ENCODE results near the gene NBEA.
A peak's percentile ranks its signal among the peaks of the same experiment; 100 is the strongest.

Gene NBEA

DNA sequence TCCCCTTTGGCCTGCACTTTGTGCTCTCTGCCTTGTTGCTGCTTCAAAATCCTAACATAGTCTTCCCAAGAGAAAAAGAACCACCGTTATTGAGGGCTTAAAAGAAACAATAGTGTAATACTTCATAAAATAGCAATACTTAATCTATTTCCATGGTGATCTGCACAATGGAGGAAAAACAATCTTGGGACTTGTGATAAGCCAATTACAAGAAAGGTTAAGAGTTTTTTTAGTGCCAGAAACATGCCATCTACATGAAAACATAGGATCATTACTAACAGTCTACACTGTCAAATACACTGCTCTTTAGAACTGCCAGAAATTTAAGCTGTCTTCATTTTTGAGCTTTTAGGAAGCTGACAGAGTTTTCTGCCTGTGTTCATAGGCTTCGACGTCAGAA lies 588.5 kb downstream of the NBEA start:
- no peak for DNase-seq

DNA sequence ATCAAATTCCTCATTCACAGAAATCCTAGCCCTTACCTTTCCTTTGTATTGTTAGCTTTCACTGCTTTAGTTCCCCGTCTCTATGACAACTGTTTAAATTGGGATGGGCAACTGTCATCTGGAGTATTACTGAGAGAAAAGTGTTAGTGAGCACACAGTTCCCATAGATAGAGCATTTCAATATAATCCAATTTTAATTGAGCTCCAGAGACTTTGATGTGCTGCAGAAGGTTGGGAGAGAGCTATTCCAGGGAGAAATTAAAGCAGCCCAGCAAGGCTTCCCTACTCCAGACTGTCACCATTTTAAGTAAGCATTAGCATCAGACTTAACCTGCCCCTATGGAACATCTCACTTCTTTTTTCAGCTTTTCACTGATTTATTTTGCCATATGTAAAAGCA lies 589.5 kb downstream of the NBEA start:
- no peak for DNase-seq

DNA sequence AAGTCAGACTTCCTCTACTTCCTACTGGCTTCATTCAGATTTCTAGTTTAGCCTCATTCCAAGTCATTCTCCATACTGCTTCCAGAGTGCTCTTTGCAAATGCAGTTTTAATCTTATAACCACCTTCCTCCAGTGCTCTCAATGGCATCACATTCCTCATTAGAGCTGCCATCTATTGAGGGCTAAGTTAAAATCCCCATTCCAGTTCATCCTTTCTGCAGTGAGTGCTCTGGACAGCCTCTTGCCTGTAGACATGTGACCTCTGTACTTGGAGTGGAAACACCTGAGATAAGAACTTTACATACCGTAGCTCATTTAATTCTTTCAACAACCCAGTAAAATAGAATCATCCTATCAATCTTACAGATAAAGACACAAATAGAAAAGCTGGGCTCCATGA lies 592.3 kb downstream of the NBEA start:
- DNase-seq: no peak

DNA sequence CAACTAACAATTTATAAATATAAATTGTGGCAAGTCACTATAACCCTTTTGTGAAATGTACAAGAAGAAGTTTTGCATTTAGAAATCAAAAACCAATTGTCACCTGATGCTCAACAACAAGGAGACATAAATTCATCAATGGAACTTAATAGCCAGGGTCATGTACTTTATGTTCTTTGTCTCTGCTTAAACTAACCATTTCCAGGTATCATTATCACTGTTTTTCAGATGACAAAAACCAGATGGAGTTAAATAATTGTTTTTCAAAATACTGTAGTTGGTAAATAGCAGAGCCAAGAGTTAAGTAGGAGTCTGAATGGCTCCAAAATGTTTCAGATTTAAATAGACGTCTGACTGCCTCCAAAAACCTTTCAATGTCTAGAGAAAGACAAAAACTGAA lies 606.7 kb downstream of the NBEA start:
- DNase-seq: no peak

DNA sequence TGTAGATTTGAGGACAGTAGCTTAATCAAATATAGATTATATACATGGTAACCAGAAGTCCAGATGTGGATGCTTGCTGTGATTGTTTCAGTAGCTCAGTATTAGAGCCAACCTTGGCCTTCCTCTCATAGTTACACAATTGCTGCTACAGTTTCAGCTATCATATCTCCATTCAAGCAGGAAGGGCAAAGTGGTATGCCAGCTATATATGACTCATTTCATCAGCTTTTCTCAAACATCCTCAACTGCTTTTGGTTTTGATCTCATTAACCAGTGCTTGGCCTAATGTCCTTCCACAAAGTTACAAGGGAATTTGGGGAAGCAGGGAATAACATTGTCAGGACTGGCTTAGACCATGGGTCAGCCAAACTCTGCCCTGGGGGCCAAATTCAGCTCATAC lies 607.4 kb downstream of the NBEA start:
- no peak for DNase-seq

DNA sequence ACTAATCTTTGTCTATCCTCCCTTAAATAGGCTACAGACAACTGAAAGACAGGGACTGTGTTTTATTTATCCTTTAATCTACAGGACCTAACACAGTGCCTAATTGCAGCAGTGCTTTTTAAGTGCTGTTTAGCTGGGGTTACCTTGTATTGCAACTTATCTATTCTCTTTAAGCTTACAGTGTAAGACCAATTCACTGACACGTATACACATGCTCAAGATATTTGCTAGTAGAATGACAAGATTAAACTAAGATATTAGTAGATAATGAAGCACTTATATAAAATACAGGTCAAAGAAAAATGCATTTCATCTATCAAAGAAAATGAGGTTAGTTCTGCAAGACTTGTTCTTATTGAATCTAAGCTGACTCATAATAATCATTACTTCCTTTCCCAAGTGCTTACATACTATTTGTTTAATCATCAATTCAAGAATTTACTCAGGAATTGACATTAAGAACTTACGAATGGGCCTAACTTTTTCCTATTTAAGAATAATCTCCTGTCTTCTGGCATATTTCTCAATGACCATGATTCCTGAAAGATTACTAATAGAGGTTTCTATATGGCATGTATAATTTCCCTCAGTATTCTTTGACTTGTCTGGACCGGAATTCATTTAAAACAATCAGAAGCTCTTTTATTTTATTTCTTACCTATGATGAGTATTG lies 610.2 kb downstream of the NBEA start:
- no peak for DNase-seq

DNA sequence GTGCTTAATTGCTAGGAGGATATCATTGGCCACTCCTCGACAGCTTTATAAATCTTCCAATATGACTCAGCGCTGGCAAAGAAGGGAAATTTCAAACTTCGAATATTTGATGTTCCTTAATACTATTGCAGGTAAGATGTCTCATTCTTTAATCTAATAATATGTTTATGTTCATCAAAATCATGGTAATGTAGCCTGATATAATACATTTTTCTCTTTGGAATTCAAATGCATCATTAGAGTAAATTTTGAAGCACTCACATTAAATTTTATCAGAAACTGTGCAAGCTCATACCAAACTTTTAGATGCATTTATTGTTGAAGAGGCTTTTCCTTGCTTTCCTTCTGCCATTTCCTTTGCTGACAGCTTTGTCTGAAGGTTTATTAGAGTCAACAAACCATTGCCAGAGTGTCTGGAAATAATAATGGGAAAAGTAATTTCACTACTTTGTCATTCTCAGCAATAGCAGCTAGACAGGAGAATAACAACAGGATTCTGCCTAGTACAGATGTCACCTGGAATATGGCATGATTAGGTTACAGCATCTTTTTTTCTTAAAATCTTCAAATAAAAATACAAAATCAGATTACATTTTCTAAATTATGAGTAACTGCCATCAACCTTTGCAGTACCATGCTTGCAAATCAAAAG lies 613.0 kb downstream of the NBEA start:
- peak; percentile 3 for DNase-seq

DNA sequence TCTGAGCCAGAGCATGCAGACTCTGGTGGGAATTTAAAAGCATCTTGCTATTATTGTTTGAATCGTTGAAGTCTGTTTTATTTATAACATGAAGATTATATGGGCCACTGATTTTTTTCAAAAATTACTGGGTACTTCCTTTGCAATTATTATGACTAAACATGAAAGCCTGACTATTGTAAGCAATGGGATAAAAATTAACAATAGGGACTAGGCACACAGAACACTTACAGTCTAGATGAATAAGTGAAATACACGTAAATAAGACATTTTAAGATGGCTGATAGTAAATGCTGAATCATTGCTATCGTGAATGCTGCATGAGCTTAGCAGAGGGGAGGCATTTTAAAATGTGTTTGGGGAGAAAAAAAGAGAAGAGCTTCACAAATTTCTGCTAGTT lies 615.4 kb downstream of the NBEA start:
- DNase-seq: no peak

DNA sequence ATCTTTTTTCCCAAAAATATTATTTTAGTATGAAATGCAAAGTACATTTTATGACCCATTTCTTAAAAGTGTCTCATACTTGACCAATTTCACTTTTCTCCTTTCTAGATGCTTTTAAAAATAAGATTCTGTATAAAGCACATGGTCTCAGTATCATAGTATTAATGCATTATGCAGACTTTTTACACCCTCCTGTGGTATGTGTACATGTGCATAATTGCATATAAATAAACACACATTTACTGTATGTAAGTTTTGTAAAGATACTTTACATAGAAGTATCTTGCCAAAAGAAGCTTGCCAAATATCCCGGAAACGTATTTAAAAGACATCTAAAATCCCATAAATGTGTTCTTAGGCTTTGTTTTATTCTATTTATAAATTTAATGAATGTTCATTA lies 619.5 kb downstream of the NBEA start:
- DNase-seq: no peak

DNA sequence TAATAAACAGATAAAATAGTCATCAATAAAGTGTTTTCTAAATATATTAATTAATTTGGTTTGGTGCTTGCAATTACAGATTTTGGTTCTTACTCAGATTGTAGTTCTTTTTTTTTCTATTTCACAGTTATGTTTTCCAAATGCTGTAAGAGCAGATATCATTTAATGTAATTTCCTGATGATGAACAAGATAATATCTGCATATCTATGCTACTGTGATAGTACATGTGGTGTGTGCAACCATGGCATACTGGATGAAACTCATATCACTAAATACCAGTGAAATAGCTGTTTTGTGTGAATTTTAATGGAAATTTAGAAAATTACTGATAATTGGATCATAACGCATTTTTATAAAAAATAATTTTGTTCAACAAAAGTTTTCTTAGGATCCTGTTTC lies 623.2 kb downstream of the NBEA start:
- DNase-seq: no peak

DNA sequence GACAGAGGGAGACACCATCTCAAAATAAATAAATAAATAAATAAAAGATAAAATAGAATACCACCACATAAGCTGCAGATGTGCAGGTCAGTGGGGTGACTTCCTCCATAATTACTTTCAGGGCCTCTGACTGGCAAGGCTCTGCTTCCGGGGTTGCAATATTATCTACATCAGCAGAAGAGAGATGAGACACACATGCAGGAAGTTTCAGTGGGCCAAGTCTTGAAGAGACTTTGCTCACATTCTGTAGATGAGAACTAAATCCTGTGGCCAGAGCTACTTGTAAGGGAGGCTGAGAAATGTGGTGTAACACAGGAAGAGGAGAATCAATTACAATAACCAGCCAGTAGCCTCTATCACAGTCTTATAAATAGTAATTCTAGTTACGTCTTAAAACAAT lies 624.3 kb downstream of the NBEA start:
- DNase-seq: no peak

DNA sequence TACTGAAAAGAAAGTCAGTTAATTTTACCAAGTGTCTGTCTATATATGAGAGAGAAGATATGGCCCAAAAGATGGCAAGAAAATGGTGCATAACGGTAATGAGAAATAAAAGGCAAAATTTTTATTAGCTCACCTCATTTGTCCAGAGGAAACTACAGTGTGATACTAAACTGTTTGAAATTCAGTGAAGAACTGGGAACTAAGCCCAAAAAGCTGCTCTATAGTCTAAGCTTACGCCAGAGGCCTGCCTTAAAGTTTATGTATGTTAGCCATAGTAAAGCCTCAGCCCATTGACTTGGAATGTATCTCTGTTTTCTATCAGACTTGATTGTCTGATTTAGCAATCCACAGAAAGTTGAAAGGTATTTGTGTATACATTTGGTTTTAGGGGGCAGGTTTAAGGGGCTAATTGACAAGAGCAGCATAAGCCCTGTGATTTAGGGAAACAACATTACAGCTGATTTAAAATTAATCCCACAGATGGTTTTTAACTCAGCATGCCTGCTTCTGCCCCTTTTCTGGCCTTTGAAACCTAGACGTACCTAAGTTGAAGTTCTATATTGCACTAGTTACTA lies 625.4 kb downstream of the NBEA start:
- DNase-seq: no peak

DNA sequence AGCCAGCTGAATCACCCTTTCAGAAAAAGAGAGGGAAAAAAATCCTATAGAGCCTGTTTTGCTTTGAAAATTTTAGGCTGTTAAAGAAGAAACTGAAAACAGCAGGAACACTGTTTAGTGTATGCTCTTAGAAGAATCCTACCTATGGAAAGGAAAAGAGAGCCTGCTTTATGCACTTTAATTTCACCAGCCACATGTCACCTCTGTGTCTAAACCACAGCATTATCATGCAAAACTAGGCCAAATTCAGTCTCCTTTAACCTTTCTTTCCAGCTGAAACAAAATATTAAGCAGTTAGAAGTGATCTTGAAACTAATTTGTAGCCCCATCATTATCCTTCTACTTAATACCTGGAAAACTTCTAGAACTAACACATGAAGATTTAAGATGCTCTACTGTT lies 631.6 kb downstream of the NBEA start:
- no peak for DNase-seq

DNA sequence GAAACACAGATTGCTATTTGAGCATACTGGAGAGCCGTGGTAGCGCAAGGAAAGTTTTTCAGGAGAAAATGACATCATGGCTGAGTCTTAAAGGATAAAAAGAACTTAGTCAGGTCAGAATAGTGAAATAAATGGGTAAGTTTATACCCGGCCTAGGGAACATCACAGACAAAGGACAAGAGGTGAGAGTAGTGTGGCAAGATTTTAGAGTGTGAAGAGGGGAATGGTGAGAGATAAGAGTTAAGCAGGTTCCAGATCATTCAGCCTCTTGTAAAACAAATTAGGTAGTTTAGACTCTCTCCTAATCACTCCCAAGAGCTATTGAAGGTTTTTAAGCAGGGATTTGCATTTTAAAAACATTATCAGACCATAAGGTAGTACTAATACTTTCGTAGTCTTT lies 650.4 kb downstream of the NBEA start:
- DNase-seq: no peak

DNA sequence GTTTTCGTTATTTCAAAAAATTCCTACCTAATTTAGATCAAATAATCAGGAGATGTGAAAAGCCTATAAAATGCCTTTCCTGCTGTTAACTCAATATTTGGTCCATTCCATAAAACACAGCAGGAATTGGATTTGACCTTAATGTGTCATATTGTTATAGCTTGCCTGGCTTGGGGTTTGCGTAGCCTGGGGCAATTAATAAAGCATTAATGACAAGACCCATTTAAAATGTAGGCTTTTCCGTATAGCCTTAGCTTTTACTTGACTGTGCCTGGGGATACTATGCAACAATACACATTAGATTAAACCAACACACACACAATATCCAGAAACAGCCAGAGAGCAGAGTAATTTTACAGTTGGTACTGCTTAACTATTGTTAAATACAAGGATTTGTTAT lies 651.6 kb downstream of the NBEA start:
- no peak for DNase-seq

DNA sequence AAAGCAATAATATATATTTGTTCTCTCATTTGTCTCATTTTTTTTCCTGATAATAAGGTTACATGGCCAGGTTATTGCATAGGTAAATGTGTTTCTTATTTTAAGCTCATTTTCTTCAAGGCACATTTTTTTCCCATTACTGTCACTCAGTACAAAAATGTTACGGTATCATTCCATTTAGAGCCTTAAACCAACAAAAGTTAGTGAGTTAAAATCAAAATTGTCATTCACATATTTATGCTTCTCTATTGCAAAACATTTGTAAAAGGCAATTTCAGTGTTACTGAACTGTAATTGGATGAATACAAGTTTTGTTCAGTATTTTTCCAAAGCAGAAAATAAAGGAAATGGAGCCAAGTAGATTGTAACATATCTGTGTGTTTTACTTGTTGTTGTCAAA lies 652.0 kb downstream of the NBEA start:
- DNase-seq: no peak

DNA sequence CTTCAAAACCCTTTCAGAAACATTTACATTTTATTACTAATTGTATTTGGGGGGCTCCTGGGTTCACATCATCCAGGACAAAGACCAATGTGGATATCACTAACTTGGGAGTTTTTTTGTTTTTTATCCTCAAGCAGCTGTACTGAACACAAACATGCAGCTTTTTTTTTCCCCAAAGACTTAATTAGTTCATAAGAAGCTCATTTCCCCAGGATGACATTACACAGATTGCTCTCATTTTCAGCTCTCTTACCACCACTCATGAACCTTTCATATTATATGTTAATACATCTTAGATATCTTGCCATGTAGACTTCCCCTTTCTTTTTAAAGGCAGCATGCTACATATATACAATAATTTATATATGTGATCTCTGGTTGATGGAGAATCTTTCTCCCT lies 653.1 kb downstream of the NBEA start:
- no peak for DNase-seq

DNA sequence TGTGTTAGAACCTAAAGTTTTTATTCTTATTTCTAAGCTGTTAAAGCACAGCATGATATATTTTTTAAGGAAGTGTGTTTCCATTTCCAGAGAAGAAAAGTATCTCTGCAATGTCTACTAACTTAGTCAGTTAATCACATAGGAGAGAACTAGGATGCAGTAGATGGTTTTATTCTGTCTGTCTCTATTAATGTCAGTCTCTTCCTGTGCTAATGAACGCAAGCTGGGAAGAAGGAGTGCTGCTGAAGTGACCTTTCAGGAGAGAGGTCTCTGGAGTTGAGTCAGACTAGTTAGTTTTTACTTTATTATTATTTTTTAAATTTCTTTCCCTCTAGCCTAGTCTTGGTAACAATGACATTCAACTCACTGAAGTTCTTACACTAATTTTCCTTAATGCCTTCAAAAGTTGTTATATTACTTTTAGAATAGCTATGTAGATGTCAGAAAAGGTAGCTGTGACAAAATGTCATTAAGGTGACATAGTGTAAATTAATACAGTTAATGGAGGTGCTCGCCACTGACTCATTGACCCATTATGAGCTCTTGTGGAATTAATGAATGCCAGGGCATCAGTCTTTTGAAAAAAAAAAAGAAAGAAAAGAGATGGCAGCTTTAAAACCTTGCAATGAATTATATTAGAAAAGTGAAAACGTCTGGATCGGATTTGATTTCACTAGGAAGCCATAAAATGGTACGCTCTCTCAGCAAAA lies 654.4 kb downstream of the NBEA start:
- no peak for DNase-seq

DNA sequence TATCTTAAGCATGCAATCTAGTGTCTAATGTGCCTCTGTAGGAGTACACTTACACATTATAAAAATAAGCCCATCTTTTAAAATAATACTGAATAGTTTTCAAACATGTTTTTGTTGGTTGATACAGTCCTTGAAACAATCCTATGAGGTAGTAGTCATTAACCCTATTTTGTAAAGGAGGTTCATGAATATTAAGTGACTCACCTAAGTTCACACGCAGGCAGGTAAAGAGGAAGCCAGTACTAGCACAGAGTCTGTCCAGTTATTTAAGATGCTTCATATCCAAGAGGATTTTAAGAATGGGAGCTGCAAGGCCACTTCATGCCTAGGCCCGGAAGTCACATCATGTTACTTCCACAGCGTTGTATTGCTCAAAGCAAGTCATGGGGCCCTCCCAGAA lies 655.4 kb downstream of the NBEA start:
- DNase-seq: no peak

DNA sequence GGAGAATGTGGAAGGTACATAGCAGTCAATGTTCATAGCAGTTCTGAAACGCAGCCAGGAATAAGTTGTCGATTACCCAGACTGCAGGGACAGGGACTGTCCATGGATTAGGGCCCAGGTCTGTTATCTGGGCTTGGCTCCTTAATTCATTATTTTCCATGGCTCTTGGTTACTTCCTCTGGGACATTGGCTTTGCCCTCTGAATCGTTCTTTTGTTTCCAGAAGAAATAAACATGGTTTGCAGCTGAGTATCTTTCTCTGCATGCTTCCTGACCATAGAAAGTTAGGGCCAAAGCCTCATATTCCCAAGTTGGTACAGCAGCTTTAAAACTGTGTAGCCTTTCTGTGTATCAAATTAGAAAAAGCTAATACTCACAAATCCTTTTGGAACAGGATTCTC lies 656.2 kb downstream of the NBEA start:
- no peak for DNase-seq

DNA sequence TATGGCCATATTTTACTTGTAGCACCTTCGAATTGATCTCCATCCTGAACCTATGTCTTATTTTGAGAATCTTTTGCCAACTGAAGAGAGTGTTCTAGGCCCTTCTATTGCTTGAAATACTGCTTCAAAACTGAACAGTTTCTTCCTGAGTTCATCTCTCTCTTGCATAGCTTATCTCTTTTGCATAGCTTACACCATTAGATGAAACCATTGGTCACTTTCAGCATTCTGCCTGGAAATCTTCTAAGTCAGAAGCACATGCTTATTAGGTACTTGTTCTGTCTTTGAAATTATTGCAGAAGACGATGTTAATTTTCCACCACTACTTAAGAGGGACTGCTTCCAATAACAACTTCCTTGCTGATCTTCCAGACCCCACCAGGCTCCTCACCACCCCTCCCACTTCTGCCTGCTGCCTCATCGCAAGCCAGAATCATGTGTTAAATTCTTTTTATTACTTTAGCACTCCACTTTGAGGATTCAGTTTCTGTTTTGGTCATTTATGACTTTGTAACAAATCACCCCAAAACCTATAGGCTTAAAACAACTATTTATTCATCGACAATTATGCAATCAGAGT lies 656.8 kb downstream of the NBEA start:
- DNase-seq: no peak

DNA sequence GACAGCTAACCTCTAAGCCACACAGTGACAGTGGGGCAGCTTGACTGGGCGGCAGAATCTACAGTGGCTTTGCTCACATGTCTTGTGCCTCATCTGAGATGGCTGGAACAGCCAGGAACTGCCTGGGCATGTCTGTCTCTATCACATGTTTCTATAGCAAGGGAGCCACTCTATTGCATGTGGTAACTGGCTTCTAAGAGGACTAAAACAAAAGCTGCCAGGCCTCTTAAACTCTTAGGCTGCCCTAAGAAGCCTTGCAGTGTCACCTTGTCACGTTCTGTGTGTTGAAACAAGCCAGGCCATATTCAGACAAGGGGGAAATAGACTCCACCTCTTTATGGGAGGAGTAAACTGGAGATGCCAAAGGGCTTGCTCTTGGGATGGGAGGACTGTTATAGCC lies 657.3 kb downstream of the NBEA start:
- no peak for DNase-seq

DNA sequence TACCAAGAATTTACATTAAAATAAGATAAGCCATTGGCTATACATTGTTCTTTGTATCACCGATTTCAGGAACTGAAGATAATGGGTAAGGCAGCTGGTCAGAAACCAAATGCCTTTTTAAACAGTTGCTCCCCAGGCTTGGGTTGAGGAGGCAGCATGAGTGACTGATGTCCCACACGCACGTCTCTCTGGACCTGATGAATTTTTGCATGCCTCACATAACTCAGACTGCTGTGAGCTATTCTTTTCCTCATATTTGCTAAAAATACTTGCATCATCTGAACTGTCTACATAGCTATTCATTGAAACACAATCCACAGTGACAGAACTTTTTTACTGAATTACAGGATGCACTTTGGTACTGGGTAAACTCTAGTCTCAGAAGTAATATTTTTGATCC lies 658.1 kb downstream of the NBEA start:
- DNase-seq: no peak
